NT2/D1 (cell line): ENCODE results near the gene XAB2.

ENCODE experiments used
- DNase-seq: peaks from one replicate; pipeline ENCODE4 v3.0.0-alpha.2; 2011; ENCODE audit warnings: low read depth, low spot score
- H3K27me3 ChIP-seq: 2 replicates; pipeline ENCODE4 v1.6.0; 2011; ENCODE audit warnings: mild to moderate bottlenecking; ENCODE audit not compliant: insufficient read length, insufficient read depth
- H3K36me3 ChIP-seq: 2 replicates; pipeline ENCODE4 v1.6.1; 2011; ENCODE audit warnings: mild to moderate bottlenecking, low read length, mixed read lengths; ENCODE audit not compliant: insufficient read depth, insufficient read length
- H3K4me1 ChIP-seq: 2 replicates; pipeline ENCODE4 v1.5.1; 2011; ENCODE audit not compliant: insufficient read depth, insufficient read length
- H3K4me3 ChIP-seq: 2 replicates; pipeline ENCODE4 v1.5.1; 2011; ENCODE audit warnings: low read depth; ENCODE audit not compliant: insufficient read length
- H3K9ac ChIP-seq: 2 replicates; pipeline ENCODE4 v1.6.0; 2011; ENCODE audit warnings: low read depth; ENCODE audit not compliant: insufficient read length
- H3K9me3 ChIP-seq: 2 replicates; pipeline ENCODE4 v1.5.1; 2011; ENCODE audit warnings: mild to moderate bottlenecking, low read length; ENCODE audit not compliant: insufficient read depth
- SUZ12 ChIP-seq: IDR thresholded peaks from 2 replicates; pipeline ENCODE4 v1.6.1; 2011; ENCODE audit not compliant: insufficient read length, insufficient read depth; ENCODE audit errors: extremely low read depth
- YY1 ChIP-seq: IDR thresholded peaks from 2 replicates; pipeline ENCODE4 v1.6.1; 2011; ENCODE audit not compliant: insufficient read length, insufficient read depth
- ZNF274 ChIP-seq: IDR thresholded peaks from 2 replicates; pipeline ENCODE4 v1.6.1; 2011; ENCODE audit warnings: mild to moderate bottlenecking, low read depth, low read length

The XAB2 gene

DNA sequence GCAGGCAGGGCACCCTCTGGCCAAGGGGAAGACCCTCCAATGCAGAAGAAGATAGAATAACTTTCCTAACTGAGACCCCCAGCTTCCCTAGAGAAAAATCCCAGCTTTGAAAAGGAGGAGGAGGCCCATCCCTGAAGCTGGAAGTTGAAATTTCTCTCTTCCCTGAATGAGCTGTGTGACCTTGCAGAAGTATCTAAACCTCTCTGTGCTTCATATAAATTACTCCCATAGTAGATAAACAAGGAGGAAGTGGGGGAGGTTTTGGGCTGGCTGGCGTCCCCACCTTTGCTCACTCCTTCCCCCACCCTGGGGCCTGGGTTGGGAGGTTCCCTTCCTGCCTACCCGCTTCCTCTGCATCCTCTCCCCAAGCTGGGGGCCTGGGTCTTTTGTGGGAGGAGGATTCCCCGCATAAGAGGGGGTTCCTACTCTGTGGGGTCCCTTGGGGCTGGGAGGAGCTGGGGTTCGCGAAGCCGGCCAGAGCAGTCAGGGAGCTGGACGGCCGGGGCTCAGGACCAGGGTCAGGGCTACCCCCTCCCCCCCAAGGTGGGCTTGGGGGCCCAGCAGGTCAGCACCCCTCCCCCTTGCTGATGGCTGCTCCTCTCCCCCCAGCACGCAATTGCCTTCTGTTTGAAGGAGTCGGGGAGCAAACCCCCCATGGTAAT, 22.0 kb downstream of the XAB2 start:
- Histone ChIP-seq H3K36me3 (peaks cover 12% of the 10 kb centered on the region), H3K9me3 (no peaks in the 10 kb centered on the region)
- DNase-seq = no peak

DNA sequence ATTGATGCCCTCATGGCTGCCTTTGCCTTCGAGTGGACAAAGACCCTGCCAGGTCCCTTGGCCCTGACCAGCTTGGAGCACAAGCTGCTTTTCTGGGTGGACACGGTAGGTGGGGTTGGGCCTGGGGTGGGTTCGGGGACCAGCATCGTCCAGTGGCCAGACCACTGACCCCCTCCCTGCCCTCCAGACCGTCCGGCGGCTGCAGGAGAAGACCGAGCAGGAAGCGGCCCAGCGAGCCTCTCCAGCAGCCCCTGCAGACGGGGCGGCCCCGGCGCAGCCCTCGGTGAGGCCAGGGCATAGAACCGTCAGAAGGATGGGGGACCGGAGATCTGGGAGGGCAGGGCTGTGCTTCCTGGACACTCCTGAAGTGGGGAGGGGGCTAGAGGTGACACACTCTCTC, 23.1 kb downstream of the XAB2 start:
- Histone ChIP-seq H3K4me3 (no peak overlapping the region), H3K4me1 (peaks cover 3% of the 10 kb centered on the region), H3K36me3 (peaks cover 7% of the 10 kb centered on the region), H3K9ac (no peak overlapping the region), H3K9me3 (no peaks in the 10 kb centered on the region), H3K27me3 (no peaks in the 10 kb centered on the region)
- TF ChIP-seq SUZ12 (no peak), ZNF274 (no peak), YY1 (no peak)
- DNase-seq = no peak

More for the DNA sequence above, 22.0 kb downstream of the XAB2 start:
- no peak for TF ChIP-seq YY1
- TF ChIP-seq ZNF274 = no peak
- TF ChIP-seq SUZ12 = no peak
- H3K27me3 ChIP-seq = no peaks in the 10 kb centered on the region
- no peak overlapping the region for H3K9ac ChIP-seq
- H3K4me3 ChIP-seq = no peak overlapping the region
- peaks cover 3% of the 10 kb centered on the region for H3K4me1 ChIP-seq

DNA sequence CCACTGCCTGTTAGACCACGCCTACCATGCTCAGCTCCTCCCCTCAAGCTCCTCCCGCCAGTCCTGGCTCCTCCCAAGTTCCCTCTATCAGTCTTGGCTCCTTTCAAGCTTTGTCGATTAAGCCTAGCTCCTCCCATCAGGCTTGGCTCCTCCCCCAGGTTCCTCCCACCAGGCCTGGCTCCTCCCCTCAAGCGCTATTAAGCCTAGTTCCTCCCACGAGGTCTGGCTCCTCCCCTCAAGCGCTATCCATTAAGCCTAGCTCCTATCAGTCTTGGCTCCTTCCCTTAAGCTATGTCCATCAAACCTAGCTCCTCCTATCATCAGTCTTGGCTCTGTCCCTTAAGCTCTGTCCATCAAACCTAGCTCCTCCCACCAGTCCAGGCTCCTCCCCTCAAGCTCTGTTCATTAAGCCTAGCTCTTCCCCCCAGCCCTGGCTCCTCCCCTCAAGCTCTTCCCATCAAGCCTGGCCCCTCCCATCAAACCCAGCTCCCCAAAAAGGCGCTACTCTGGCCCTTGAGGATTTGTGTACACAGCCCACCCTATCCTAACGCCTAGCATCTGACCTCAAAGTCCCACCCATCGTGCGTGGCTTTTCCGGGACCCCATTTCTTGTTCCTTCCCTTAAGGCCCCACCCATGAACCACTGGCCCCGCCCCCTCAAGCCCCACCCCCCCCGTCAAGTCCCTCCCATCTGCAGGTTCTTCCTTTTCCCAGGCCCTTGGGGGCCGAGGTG, 23.7 kb downstream of the XAB2 start:
- H3K9me3 ChIP-seq = no peaks in the 10 kb centered on the region
- H3K27me3 ChIP-seq = no peaks in the 10 kb centered on the region
- no peak overlapping the region for H3K9ac ChIP-seq
- DNase-seq = peak; percentile 59
- no peak for TF ChIP-seq YY1
- TF ChIP-seq ZNF274 = no peak
- no peak for TF ChIP-seq SUZ12
- H3K4me1 ChIP-seq = peaks cover 3% of the 10 kb centered on the region
- peaks cover 7% of the 10 kb centered on the region for H3K36me3 ChIP-seq
- H3K4me3 ChIP-seq = no peak overlapping the region

DNA sequence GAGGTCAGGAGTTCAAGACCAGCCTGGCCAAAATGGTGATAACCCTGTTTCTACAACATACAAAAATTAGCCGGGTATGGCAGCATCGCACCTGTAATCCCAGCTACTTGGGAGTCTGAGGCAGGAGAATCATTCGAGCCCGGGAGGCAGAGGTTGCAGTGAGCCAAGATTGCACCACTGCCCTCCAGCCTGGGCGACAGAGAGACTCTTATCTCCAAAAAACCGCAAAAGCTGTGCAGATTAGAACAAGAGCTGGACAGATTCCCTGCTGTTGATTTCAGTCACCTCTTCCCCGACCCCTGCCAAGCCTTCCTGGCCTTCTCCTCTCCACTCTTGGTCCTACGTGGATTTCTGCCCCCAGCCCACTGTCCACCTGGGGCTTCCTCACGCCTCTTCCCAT, 25.4 kb downstream of the XAB2 start:
- no peaks in the 10 kb centered on the region for H3K27me3 ChIP-seq
- DNase-seq = no peak
- TF ChIP-seq SUZ12 = no peak
- no peak for TF ChIP-seq ZNF274
- no peak for TF ChIP-seq YY1
- H3K9ac ChIP-seq = no peak overlapping the region
- peaks cover 3% of the 10 kb centered on the region for H3K4me1 ChIP-seq
- H3K9me3 ChIP-seq = no peaks in the 10 kb centered on the region
- H3K36me3 ChIP-seq = peaks cover 5% of the 10 kb centered on the region
- H3K4me3 ChIP-seq = no peak overlapping the region

DNA sequence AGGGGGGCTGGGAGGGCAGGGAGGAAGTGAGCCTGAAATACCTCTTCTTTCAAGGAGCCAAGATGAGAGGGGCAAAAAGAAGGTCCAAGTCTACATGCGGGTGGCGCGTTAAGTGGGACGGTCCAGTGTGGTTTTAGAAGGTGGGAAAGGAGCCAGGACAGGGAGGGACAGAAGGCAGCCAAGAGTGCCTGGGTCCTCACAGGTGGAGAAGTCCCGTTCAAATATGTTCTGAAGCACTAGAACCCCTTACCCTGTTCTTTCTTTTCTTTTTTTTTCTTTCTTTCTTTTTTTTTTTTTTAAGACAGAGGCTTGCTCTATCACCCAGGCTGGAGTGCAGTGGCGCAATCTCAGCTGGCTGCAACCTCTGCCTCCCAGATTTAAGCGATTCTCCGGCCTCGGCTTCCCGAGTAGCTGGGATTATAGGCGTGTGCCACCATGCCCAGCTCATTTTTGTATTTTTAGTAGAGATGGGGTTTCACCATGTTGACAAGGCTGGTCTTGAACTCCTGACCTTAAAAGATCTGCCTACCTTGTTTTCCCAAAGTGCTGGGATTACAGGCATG, 26.3 kb downstream of the XAB2 start:
- no peak overlapping the region for H3K4me3 ChIP-seq
- H3K9ac ChIP-seq = no peak overlapping the region
- DNase-seq = no peak
- no peaks in the 10 kb centered on the region for H3K27me3 ChIP-seq
- no peak for TF ChIP-seq YY1
- TF ChIP-seq ZNF274 = no peak
- TF ChIP-seq SUZ12 = no peak
- peaks cover 1% of the 10 kb centered on the region for H3K36me3 ChIP-seq
- no peaks in the 10 kb centered on the region for H3K9me3 ChIP-seq
- peaks cover 3% of the 10 kb centered on the region for H3K4me1 ChIP-seq

DNA sequence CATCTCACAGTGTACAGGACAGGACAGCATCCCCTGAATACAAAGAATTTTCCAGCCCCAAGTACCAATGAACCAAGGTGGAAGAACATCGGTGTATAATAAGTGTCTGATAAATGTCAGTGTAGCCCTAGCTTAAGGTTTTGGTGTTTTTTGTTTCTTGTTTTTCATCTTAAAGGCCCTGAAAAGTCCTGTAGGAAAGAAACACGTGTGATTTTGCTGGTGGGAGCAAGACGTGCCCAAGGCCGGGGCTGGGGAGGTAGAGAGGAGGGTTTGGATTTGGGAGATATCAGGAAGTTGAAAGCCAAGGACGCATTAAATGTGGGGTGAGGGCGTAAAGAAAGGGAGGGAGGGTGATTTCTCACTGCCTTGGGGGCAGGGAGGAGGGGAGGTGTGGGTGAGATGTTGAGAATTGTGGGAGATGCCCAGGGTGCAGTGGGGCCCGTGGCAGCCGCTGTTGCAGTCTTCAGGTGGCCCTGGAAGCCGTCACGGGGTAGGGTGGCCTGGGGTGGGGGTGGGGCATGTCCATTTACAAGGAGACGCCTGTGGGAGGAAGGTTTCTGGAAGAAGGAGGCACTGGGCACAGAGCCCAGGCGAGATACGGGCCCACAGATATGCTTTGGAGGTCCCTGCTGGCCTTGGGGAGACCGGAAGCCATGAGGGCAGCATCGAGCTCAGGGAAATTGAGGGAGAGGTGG, 27.0 kb downstream of the XAB2 start:
- H3K9ac ChIP-seq = no peak overlapping the region
- no peak for TF ChIP-seq YY1
- no peak for TF ChIP-seq ZNF274
- no peak for TF ChIP-seq SUZ12
- H3K27me3 ChIP-seq = peaks cover under 1% of the 10 kb centered on the region
- no peaks in the 10 kb centered on the region for H3K9me3 ChIP-seq
- H3K4me3 ChIP-seq = no peak overlapping the region
- H3K36me3 ChIP-seq = no peaks in the 10 kb centered on the region
- H3K4me1 ChIP-seq = peaks cover 5% of the 10 kb centered on the region
- DNase-seq = no peak

DNA sequence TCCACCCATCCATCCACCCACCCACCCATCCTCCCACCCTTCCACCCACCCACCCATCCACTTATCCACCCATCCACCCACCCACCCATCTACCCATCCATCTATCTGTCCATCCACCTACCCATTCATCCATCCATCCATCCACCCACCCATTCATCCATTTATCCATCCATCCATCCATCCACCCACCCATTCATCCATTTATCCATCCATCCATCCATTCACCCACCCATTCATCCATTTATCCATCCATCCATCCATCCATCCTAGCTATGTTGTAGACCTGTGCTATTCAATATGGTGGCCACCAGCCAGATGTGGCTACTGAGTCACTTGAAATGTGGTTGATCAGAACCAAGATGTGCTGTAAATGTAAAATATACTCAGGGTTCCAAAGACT, 28.6 kb downstream of the XAB2 start:
- peaks cover 16% of the 10 kb centered on the region for H3K4me1 ChIP-seq
- no peaks in the 10 kb centered on the region for H3K9me3 ChIP-seq
- no peak overlapping the region for H3K9ac ChIP-seq
- peaks cover 12% of the 10 kb centered on the region for H3K27me3 ChIP-seq
- TF ChIP-seq ZNF274 (no peak), SUZ12 (no peak), YY1 (no peak)
- DNase-seq = no peak
- no peak overlapping the region for H3K4me3 ChIP-seq
- H3K36me3 ChIP-seq = no peaks in the 10 kb centered on the region
